K562 (cell line): ENCODE data around the gene UBAC2. TPM values are rescaled to one million over a fixed set of nuclear protein-coding genes. Genes with fewer than 3 reads are reported as not detected.

Source experiments
- HNRNPH1 ChIP-seq: fragments of 200-400 bp; formaldehyde crosslinking; optimal IDR thresholded peaks from 2 replicates; pipeline ENCODE3; 2017; ENCODE audit warnings: low read depth, mild to moderate bottlenecking, low read length, moderate library complexity
- HOXB6 ChIP-seq: fragments of 250-450 bp; sonication (Bioruptor Pico); IDR thresholded peaks from 2 replicates; pipeline ENCODE4 v1.5.1; 2022; ENCODE audit warnings: mild to moderate bottlenecking, borderline replicate concordance
- MAZ ChIP-seq, 2 experiments: fragments of 450-650 bp in 1 of 2; sonication (generic) in 1 of 2; formaldehyde crosslinking; IDR thresholded peaks in 1 of 2; conservative IDR thresholded peaks in 1 of 2; 2 replicates each; pipeline versions ENCODE4 v1.4.0 to v1.5.0; 2020; ENCODE audit warnings: mild to moderate bottlenecking in 1 of 2, missing genetic modification reagents in 1 of 2
- MCM2 ChIP-seq: fragments of 450-650 bp; IDR thresholded peaks from 2 replicates; pipeline ENCODE4 v1.6.1; 2017; ENCODE audit warnings: low read depth, mild to moderate bottlenecking
- TRIM28 ChIP-seq: fragments of 450-650 bp; IDR thresholded peaks from 2 replicates; pipeline ENCODE4 v1.6.1; 2017
- ZNF778 ChIP-seq: fragments of 450-650 bp; formaldehyde crosslinking; IDR thresholded peaks from 2 replicates; pipeline ENCODE4 v1.4.0; 2020; ENCODE audit warnings: mild to moderate bottlenecking, moderate library complexity
- polyA plus RNA-seq, 8 experiments: library from polyadenylated mRNA; depleted of rRNA in 4 of 8; stranded (reverse) in 5 of 8; unstranded in 3 of 8; fragments of >200 nt; fragmentation: Nextera tagmentation in 2 of 8; fragmentation: Illumina TruSeq in 1 of 8; extraction: Ambion mirVana in 2 of 8; extraction: Trizol in 1 of 8; gene quantifications; 2 replicates each; pipeline versions ENCODE4 v1.2.1 to v1.2.3, GENCODE V29; 2011 to 2014; ENCODE audit warnings: inconsistent platforms in 1 of 8, missing spikeins in 1 of 8
- total RNA-seq, 7 experiments: library from RNA; depleted of rRNA in 6 of 7; stranded (reverse); fragments of >200 nt in 6 of 7; fragmentation: Illumina TruSeq in 2 of 7; extraction: Trizol in 2 of 7; gene quantifications; 2 replicates each; pipeline versions ENCODE4 v1.2.1 to v1.2.3, GENCODE V29; 2011 to 2021; ENCODE audit warnings: low replicate concordance in 1 of 7
- TF ChIP-seq, protein P1 (sequence below), 2 experiments: fragments of 450-650 bp; IDR thresholded peaks; 2 replicates each; pipeline ENCODE4 v1.6.1; 2016; ENCODE audit warnings: mild to moderate bottlenecking in 2 of 2, borderline replicate concordance in 1 of 2, low read depth in 1 of 2, moderate library complexity in 1 of 2
- TF ChIP-seq, protein P2 (sequence below): fragments of 250-450 bp; sonication (Bioruptor Pico); IDR thresholded peaks from 2 replicates; pipeline ENCODE4 v1.8.0; 2021; ENCODE audit warnings: mild to moderate bottlenecking, moderate library complexity

UBAC2 gene
- total and polyA plus RNA-seq, 9 of the 15 experiments (the other 6 are each of a cell fraction or from before 2014, with no cell fraction given) = 6.0 to 84.1 (median 32.3) TPM

DNA sequence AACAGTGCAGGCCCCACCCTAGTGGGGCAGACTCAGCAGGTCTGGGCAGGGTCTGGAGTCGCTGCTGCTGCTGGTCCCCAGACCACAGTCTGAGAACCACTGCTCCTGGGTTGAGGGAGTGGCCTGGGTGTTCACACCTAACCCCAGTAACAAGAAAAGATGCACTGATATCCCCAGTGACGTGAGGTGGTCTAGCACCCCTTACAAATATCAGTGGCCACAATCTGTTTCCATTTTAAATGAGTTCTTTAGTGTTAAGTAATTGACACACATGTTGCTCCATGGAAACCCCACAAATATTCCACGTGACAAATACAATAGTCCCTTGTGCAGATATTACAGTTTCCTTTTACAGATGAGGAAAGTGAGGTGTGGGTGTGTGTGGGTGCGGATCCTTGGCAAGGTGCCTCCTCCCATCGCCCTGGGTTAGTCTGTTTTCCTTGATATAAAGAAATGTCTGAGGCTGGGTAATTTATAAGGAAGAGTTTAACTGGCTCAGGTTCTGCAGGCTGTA lies 202.9 kb downstream of the UBAC2 start (continued):
- TF ChIP-seq, protein P1, sequence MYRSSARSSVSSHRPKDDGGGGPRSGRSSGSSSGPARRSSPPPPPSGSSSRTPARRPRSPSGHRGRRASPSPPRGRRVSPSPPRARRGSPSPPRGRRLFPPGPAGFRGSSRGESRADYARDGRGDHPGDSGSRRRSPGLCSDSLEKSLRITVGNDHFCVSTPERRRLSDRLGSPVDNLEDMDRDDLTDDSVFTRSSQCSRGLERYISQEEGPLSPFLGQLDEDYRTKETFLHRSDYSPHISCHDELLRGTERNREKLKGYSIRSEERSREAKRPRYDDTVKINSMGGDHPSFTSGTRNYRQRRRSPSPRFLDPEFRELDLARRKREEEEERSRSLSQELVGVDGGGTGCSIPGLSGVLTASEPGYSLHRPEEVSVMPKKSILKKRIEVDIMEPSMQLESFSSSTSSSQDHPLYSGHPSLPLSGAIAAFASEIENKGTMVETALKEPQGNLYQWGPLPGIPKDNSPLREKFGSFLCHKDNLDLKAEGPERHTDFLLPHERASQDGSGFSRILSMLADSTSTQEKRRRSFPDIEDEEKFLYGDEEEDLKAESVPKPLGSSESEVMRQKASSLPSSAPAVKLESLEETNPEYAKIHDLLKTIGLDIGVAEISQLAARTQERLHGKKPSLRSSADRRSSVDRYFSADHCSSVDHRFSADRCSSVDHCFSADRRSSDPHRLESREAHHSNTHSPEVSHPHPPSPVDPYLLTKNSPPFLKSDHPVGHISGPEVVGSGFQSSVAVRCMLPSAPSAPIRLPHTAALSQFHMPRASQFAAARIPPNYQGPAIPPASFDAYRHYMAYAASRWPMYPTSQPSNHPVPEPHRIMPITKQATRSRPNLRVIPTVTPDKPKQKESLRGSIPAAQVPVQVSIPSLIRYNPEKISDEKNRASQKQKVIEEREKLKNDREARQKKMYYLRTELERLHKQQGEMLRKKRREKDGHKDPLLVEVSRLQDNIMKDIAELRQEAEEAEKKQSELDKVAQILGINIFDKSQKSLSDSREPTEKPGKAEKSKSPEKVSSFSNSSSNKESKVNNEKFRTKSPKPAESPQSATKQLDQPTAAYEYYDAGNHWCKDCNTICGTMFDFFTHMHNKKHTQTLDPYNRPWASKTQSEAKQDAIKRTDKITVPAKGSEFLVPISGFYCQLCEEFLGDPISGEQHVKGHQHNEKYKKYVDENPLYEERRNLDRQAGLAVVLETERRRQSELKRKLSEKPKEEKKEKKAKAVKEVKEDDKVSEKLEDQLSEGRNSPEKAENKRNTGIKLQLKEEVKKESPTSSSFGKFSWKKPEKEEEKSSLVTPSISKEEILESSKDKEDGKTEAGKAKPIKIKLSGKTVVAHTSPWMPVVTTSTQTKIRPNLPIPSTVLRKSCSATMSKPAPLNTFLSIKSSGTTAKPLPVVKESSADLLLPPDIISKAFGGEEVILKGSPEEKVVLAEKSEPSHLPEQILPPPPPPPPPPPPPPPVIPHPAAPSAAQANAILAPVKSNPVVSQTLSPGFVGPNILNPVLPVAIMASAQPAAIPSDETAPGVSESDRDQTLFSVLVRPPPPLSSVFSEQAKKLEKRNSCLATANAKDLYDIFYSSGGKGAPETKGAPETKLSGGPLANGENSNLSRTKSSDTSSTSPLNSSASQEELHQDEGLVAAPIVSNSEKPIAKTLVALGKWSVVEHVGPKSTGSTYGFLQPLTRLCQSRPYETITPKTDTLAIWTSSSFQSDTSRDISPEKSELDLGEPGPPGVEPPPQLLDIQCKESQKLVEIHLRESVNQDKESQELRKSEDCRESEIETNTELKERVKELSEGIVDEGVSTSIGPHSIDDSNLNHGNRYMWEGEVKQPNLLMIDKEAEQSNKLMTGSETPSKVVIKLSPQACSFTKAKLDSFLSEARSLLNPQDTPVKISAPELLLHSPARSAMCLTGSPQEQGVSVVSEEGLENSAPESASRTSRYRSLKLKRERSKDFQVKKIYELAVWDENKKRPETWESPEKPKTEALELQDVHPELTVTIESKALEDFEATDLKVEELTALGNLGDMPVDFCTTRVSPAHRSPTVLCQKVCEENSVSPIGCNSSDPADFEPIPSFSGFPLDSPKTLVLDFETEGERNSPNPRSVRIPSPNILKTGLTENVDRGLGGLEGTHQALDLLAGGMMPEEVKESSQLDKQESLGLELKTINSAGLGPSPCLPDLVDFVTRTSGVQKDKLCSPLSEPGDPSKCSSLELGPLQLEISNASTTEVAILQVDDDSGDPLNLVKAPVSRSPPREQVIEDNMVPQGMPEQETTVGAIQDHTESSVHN (IDR thresholded peaks at IDR 0.05; ENCODE audit: borderline replicate concordance in 1 of 2, low read depth in 1 of 2) = no peak
- TF ChIP-seq, protein P2, sequence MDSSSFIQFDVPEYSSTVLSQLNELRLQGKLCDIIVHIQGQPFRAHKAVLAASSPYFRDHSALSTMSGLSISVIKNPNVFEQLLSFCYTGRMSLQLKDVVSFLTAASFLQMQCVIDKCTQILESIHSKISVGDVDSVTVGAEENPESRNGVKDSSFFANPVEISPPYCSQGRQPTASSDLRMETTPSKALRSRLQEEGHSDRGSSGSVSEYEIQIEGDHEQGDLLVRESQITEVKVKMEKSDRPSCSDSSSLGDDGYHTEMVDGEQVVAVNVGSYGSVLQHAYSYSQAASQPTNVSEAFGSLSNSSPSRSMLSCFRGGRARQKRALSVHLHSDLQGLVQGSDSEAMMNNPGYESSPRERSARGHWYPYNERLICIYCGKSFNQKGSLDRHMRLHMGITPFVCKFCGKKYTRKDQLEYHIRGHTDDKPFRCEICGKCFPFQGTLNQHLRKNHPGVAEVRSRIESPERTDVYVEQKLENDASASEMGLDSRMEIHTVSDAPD = no peak
- TF ChIP-seq ZNF778 (CRISPR knock-in tag) = no peak
- no peak for TF ChIP-seq TRIM28
- TF ChIP-seq MAZ (CRISPR knock-in tag; conservative IDR thresholded peaks at IDR 0.05 in 1 of 2, IDR thresholded peaks at IDR 0.05 in 1 of 2) = no peak
- no peak for TF ChIP-seq HOXB6 (CRISPR knock-in tag)
- TF ChIP-seq MCM2 = no peak
- no peak for TF ChIP-seq HNRNPH1
